GM12864 (cell line): ENCODE data around the gene MACROD2.

Experiments used
- DNase-seq: peaks from one replicate; pipeline ENCODE4 v3.0.0-alpha.2; 2011; ENCODE audit warnings: low read depth
- H3K4me3 ChIP-seq: 2 replicates; pipeline ENCODE4 v1.5.1; 2011; ENCODE audit warnings: mild to moderate bottlenecking, low read depth, low read length, control low read depth
- CTCF ChIP-seq: IDR thresholded peaks from 2 replicates; pipeline ENCODE4 v1.5.1; 2011; ENCODE audit warnings: low read depth, mild to moderate bottlenecking, moderate library complexity, low read length, control low read depth, inconsistent platforms; ENCODE audit errors: missing control alignments

Gene MACROD2

GRCh38 chr20:15440049-15440820 lies 1444.9 kb downstream of the MACROD2 start:
- no peak overlapping the region for H3K4me3 ChIP-seq
- DNase-seq, result no peak
- no peak for TF ChIP-seq CTCF

- H3K4me3 ChIP-seq, result no peak overlapping the region
- TF ChIP-seq CTCF, result no peak
- DNase-seq, result no peak
Measured at GRCh38 chr20:15445056-15445840, 1449.9 kb downstream of the MACROD2 start.

GRCh38 chr20:15446373-15446772 lies 1451.1 kb downstream of the MACROD2 start:
- H3K4me3 ChIP-seq, result no peak overlapping the region
- DNase-seq, result no peak
- TF ChIP-seq CTCF, result no peak

- no peak for TF ChIP-seq CTCF
- H3K4me3 ChIP-seq, result no peak overlapping the region
- DNase-seq, result no peak
Measured at GRCh38 chr20:15447549-15447948, 1452.2 kb downstream of the MACROD2 start.

GRCh38 chr20:15449061-15449460 lies 1453.7 kb downstream of the MACROD2 start:
- no peak for DNase-seq
- TF ChIP-seq CTCF, result no peak
- H3K4me3 ChIP-seq, result no peak overlapping the region

- TF ChIP-seq CTCF, result no peak
- no peak for DNase-seq
- H3K4me3 ChIP-seq, result no peak overlapping the region
Measured at GRCh38 chr20:15451241-15451640, 1455.9 kb downstream of the MACROD2 start.

- H3K4me3 ChIP-seq, result no peak overlapping the region
- TF ChIP-seq CTCF, result no peak
- DNase-seq, result no peak
Measured at GRCh38 chr20:15455279-15455678, 1460.0 kb downstream of the MACROD2 start.
